NCI-H1105 (cell line): Measurements from ENCODE around the gene MYO1E.

ENCODE experiments used
- DNase-seq: peaks from one replicate; lab custom pipeline; 2025; lab: John Stamatoyannopoulos, UW

MYO1E gene

DNA sequence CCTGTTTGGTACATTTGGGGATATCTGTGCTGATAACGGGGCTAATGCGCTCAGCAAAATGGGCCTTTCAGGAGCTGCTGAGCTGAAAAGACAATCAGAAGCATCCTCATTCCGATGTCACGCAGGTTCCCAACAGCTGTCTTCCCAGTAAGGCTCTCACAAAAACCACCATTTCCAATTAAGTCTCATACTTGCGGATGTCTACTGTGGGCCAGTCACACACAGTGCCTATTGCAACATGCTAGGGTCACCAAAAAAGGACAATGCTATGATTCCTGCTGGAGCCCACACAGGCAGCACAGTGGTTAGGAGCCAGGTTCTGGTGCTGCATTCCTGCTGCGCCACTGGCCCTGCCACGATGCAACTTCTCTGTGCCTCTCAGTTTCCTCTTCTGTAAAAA lies 182.4 kb downstream of the MYO1E start:
- DNase-seq = no peak

GRCh38 chr15:59189241-59189640 lies 183.4 kb downstream of the MYO1E start:
- DNase-seq = no peak

DNA sequence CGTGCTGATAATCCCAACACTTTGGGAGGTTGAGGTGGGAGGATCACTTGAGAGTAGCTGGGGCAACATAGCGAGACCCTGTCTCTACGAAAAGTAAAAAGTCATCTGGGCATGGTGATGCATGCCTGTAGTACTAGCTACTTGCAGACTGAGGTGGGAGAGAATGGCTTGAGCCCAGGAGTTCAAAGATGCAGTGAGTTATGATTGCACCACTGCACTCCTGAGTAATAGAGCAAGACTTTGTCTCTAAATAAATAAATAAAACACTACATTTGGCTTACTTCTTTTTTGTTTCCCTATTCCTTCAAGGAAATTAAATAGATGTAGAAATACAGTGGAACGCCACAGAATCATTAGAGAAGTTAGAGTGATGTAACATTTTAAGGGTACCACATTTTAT lies 186.2 kb downstream of the MYO1E start:
- no peak for DNase-seq

DNA sequence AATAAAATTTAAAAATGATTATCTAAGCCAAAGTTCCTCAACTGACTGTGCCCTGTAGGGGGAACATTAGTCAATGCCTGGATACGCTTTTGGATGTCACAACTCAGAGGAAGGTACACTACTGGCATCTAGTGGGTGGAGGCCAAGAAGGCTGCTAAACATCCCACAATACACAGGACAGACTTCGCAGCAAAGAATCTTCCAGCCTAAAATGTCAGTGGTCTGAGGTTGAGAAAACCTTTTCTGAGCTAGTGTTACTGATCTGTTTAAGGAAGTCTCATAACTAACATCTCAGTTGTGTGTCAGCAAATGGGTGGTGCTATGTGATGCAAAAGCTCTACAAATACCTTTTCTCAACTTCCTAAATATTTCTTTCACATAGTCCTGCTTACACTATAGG lies 186.9 kb downstream of the MYO1E start:
- DNase-seq = no peak

GRCh38 chr15:59180945-59181600 lies 191.6 kb downstream of the MYO1E start:
- DNase-seq = no peak

- no peak for DNase-seq
These were observed 193.0 kb downstream of the MYO1E start for GRCh38 chr15:59179717-59180116.

DNA sequence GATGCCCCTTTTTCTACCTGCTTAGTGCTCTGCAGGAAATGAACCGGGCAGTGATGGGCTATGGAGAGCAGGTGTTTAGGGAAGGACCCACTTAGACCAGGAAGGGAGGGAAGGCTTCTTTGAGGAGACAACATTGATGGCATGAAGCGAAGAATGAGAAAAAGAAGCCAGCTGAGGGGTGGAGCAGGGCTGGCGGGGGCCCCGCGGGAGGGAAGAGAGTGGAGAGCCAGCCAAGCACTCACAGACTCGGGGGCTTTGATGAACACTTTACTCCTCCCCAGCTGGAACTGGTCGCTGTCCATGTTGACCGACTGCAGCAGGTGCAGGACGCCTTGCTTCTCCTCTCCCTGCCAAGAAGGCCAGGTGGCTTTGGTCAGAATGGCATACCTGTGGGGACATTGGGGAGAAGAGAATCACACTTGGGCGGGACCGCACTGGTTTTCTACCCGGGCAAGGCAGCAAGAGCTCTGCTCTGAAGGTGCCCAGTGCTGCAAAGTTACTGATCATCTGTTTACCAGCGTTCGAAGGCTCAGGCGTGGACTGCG lies 194.4 kb downstream of the MYO1E start:
- no peak for DNase-seq

GRCh38 chr15:59177317-59177660 lies 195.4 kb downstream of the MYO1E start:
- DNase-seq = no peak

DNA sequence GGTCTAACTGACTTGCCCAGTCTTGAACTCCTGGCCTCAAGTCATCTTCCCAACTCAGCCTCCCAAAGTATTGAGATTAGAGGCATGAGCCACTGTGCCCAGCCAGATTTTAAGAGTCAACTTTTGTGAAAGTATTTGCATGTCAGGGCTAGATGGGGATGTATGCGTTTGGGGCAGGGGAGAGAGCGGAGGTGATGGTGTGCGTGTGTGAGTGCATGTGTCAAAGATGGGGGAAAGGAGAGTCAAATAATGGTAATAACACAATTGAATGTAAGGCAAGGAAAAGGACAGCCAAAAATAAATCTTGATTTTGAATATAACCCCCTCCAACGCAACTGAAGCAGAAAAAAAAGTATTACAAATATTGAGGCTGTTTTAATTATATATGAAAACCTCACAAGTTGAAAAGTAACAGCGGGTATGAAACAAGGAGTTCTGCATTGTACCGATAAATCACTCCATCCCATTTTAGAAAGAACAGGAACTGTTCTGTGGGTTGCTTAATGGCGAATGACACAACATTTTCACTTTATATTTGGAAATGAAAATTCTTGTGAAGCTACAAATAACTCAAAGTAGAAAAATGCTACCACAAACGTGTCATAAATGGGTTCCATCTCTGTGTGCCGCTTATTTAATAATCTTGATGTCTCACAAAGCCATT lies 195.9 kb downstream of the MYO1E start:
- no peak for DNase-seq

DNA sequence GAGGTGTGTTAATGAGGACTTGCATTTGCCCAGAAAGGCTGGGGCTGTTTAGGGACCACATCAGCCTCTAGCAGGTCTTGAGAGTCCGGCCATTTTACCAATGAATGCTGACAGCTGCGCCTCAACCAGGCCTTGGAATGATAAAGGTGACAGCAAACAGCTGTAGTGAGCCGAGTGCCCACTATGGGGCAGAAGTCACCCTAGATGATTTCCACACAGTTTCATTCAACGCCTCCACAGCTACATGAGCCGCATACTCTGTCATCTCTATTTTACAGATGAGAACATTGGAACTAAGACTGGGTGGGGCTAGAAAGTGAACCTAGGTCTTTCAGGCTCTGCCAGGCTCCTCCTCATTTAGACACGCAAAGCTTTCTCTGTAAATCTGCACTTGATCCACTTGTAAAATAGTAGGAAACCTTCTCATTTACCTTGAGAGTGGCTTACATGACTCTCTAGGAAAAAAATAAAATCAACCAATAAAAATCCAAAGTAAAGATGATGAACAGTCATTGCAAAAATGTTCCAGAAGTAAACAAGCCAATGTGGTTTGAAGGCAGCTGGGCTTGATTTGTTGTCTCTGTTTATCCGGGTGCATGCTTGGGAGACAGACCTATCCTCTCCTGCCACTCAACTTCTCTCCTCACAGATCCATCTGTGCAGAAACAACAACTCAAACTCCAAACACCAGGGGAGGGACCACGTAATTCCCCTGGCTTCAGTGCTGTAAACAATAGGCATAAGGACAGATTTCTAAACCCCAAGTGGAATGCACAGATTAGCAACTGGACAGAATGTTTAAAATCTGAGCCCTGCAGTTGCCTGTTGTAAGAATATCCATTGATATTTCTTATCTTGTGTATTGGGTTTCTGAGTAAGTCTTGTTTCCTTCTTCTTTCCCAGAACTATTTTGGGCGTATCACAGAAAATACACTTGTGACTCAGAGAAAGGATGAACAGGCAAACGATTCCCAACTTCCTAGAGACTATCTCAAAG lies 197.5 kb downstream of the MYO1E start:
- DNase-seq = peak; percentile 59

DNA sequence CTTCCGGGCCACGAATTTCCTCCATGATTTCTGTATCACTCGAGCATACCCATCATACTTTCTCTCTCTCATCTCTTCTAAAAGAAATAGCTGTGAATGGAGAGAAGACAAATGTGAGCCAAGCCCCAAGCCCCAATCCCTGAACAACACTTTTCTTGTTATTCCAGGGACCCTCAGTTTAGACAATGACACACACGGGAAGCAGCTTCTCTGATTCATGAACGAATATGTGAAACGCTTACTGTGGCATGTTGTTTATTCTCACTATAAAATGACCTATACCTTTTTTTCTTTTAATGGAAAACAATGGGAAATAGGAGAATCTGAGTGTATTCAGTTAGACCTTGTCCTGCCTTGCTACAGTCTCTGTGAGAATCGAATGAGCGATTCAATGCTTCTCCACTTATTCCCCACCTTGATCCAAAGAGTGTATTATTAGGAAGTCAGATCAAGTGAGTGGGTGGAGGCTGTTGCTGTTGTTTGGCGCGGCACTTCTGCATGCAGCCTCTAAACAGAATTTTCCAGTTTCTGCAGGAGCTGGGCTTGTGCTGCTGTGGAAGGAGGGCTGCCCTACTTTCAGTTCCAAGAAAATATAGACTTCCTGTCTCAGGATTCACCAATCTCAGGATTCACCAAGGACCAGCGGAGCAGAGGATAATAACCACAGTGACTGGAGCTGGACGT lies 198.4 kb downstream of the MYO1E start:
- DNase-seq = no peak

- DNase-seq = no peak
These were observed 199.5 kb downstream of the MYO1E start for GRCh38 chr15:59173194-59173593.

- DNase-seq = no peak
These were observed 200.3 kb downstream of the MYO1E start for GRCh38 chr15:59172289-59172901.

GRCh38 chr15:59171067-59171397 lies 201.6 kb downstream of the MYO1E start:
- no peak for DNase-seq

DNA sequence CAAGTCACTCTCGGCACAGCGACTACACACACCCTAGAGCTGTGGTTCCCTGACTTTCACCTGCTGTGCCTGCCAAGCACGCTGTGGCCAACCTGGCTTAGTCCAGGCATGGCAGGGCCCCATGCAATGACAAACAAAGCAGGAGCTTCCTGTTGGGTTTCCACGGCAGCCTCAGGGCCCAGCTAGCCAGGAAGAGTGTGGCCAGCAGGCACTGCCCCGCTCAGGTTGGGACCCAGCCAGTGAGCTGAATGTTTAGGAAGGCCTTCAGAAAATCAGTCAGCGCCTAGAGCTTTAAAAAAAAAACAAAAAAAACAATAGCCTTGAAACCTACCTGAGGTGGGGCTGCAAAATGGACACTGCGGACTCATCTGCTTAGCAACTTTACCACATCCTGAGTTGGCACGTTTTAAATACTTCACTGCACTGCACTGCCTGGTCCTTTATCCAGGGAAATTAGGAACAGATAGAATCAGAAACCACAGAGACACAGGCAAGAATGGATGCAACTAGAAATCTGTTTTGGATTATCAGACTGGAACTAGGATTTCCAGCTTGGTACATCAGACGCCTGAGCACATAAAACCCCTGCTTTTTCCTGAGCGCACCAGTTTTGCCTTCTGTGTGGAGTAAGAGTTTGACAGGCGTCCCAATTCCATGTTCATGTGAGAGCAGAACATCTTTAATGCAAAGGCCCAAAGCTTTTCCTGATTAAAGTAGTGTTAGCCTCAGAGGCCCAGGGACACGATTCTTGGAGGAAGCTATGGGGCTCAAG lies 202.2 kb downstream of the MYO1E start:
- DNase-seq = no peak

- no peak for DNase-seq
These were observed 203.4 kb downstream of the MYO1E start for GRCh38 chr15:59169251-59169708.

- DNase-seq = no peak
These were observed 204.1 kb downstream of the MYO1E start for GRCh38 chr15:59168536-59168935.

DNA sequence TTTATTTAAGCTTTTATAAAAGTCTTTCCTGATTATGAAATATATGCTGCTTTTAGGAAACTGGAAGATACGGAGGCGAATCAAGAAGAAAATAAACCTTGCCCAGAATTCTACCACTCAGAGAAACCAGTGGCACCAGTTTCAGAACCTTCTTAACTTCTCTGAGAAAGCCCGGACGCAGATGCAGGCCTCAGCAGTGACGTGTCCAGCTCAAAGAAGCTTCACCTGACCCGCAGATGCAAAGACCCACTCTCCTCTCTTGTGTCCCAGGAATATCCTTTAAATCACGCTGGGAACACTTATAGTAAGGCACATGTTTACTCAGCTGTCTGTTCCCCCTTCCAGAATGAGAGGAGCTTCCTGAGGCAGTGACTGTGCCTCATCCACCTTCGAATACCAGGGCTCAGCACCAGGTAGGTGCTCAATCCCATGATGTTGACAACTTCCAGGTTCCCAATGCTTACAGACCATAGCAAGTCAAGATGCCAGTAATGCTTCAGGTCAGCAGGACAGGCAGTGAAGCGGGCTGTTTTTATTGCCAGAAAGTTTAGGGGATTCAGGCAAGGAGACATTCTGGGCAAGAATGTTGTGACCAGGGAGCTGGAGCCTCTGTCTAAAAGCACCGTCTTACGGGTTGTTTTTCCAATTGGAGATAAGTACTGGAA lies 205.9 kb downstream of the MYO1E start:
- no peak for DNase-seq

DNA sequence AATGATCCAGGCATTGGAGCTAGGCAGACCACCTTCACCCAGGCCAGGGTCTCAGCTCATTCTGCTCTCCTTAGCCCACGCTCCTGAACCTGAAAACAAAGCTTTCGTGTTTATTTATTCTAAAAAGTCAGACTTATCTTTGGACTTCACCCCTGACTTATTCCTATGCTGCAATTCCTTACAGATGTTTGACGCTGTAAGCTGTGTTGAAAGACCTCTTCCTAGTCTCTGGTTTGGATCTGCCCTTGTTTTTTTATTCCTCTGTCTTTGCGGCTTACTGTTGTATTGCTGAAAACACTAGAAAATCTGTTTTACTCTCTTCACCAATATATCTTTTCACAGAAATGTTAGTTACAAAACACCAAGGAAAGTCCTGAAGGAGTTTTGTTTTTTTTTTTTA lies 206.5 kb downstream of the MYO1E start:
- DNase-seq = no peak

DNA sequence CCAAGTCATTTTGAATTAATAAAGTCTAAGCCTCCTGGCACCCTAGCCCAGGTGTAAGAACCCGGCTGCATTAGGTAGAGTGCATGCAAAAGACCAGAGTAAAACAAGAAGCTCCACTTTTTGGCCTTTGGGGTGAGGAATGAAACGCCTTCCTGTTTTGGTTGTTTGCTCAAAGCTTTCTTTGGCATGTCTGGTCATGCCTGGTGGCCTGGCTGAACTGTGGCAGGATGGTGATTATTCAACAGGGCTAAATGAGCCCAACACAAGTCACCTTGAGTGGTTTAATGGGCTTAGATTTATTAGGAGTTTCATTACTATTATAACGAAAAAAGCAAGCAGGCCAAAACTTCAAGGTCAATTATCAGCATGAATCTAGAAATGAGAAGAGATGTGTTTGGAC lies 206.9 kb downstream of the MYO1E start:
- DNase-seq = peak; percentile 89
